HEK293 (cell line): Measurements from ENCODE around the gene DNAJC4.

ENCODE experiments used
- CTCF ChIA-PET: fragments of 350-600 bp; formaldehyde crosslinking; extraction: SDS; loops from one replicate; lab custom pipeline; 2021; ENCODE audit warnings: antibody characterized with exemption; lab: Yijun Ruan, JAX
- POLR2A ChIA-PET: fragments of 300-600 bp; formaldehyde crosslinking; extraction: SDS; loops from one replicate; lab custom pipeline; 2020; ENCODE audit warnings: antibody characterized with exemption, inconsistent platforms; lab: Yijun Ruan, JAX
- H3K27ac ChIP-seq: fragments of 200-500 bp; sonication (Bioruptor generic); 2 replicates; pipeline ENCODE4 v1.5.1; 2014; ENCODE audit warnings: low read depth, low read length, control low read depth, inconsistent platforms; ENCODE audit errors: extremely low read depth
- H3K36me3 ChIP-seq, 2 experiments: fragments of 200-500 bp in 1 of 2; sonication (Bioruptor generic) in 1 of 2; 1 replicate in 1 of 2; 2 replicates in 1 of 2; pipeline ENCODE4 v1.5.1; 2014 to 2017; ENCODE audit warnings: inconsistent platforms in 2 of 2, low read length in 2 of 2; ENCODE audit not compliant: control insufficient read depth in 2 of 2, insufficient read depth in 1 of 2
- H3K4me1 ChIP-seq: fragments of 200-500 bp; sonication (Bioruptor generic); 2 replicates; pipeline ENCODE4 v1.5.1; 2014; ENCODE audit warnings: mild to moderate bottlenecking, low read length, inconsistent platforms; ENCODE audit not compliant: control insufficient read depth, insufficient read depth
- H3K4me3 ChIP-seq: 2 replicates; pipeline ENCODE4 v1.5.1; 2011; ENCODE audit warnings: low read depth, mild to moderate bottlenecking, control low read depth, low read length, moderate library complexity
- H3K9me3 ChIP-seq: fragments of 200-500 bp; sonication (Bioruptor generic); 2 replicates; pipeline ENCODE4 v1.5.1; 2014; ENCODE audit warnings: low read depth, low read length, inconsistent platforms; ENCODE audit not compliant: control insufficient read depth, insufficient read depth
- GLIS1 ChIP-seq: fragments of 450-650 bp; formaldehyde crosslinking; IDR thresholded peaks from 2 replicates; pipeline ENCODE4 v1.5.1; 2016; ENCODE audit warnings: missing biosample characterization, missing genetic modification characterization
- IKZF3 ChIP-seq: fragments of 450-650 bp; IDR thresholded peaks from 2 replicates; pipeline ENCODE4 v1.5.0; 2018; ENCODE audit warnings: missing biosample characterization, mild to moderate bottlenecking, missing genetic modification characterization, moderate library complexity
- SP7 ChIP-seq: fragments of 450-650 bp; formaldehyde crosslinking; IDR thresholded peaks from 2 replicates; pipeline ENCODE4 v1.5.1; 2016; ENCODE audit warnings: missing biosample characterization, missing genetic modification characterization
- TRIM28 ChIP-seq: IDR thresholded peaks from 2 replicates; pipeline ENCODE4 v1.6.1; 2011; ENCODE audit warnings: low read length, control low read depth, borderline replicate concordance
- ZBTB17 ChIP-seq: fragments of 450-650 bp; formaldehyde crosslinking; IDR thresholded peaks from 2 replicates; pipeline ENCODE4 v1.5.1; 2016; ENCODE audit warnings: missing biosample characterization, missing genetic modification characterization
- ZBTB48 ChIP-seq: fragments of 450-650 bp; formaldehyde crosslinking; IDR thresholded peaks from 2 replicates; pipeline ENCODE4 v1.5.1; 2016; ENCODE audit warnings: missing biosample characterization, missing genetic modification characterization
- ZIC2 ChIP-seq: fragments of 450-650 bp; formaldehyde crosslinking; IDR thresholded peaks from 2 replicates; pipeline ENCODE4 v1.5.1; 2016; ENCODE audit warnings: missing biosample characterization, missing genetic modification characterization
- ZNF10 ChIP-seq: fragments of 450-650 bp; formaldehyde crosslinking; IDR thresholded peaks from 2 replicates; pipeline ENCODE4 v1.5.1; 2017; ENCODE audit warnings: missing biosample characterization, missing genetic modification characterization
- ZNF133 ChIP-seq: fragments of 450-650 bp; formaldehyde crosslinking; IDR thresholded peaks from 2 replicates; pipeline ENCODE4 v1.5.1; 2016; ENCODE audit warnings: missing biosample characterization, missing genetic modification characterization
- ZNF2 ChIP-seq: fragments of 450-650 bp; formaldehyde crosslinking; IDR thresholded peaks from 2 replicates; pipeline ENCODE4 v1.5.1; 2016; ENCODE audit warnings: missing biosample characterization, missing genetic modification characterization
- ZNF266 ChIP-seq: fragments of 450-650 bp; formaldehyde crosslinking; IDR thresholded peaks from 2 replicates; pipeline ENCODE4 v1.5.1; 2016; ENCODE audit warnings: missing biosample characterization, missing genetic modification characterization, low read depth
- ZNF335 ChIP-seq: fragments of 450-650 bp; formaldehyde crosslinking; conservative IDR thresholded peaks from 2 replicates; pipeline ENCODE4 v1.5.1; 2016; ENCODE audit warnings: missing biosample characterization, missing genetic modification characterization
- ZNF561 ChIP-seq: fragments of 450-650 bp; IDR thresholded peaks from 2 replicates; pipeline ENCODE4 v1.5.1; 2018; ENCODE audit warnings: missing biosample characterization, missing genetic modification characterization, borderline replicate concordance
- ZNF600 ChIP-seq: fragments of 450-650 bp; formaldehyde crosslinking; IDR thresholded peaks from 2 replicates; pipeline ENCODE4 v1.5.1; 2016; ENCODE audit warnings: missing biosample characterization, missing genetic modification characterization
- ZNF629 ChIP-seq: fragments of 450-650 bp; formaldehyde crosslinking; IDR thresholded peaks from 2 replicates; pipeline ENCODE4 v1.5.1; 2017; ENCODE audit warnings: missing biosample characterization, missing genetic modification characterization
- ZNF768 ChIP-seq: fragments of 450-650 bp; formaldehyde crosslinking; IDR thresholded peaks from 2 replicates; pipeline ENCODE4 v1.5.1; 2018; ENCODE audit warnings: missing biosample characterization, mild to moderate bottlenecking, missing genetic modification characterization
- ZSCAN23 ChIP-seq: fragments of 450-650 bp; formaldehyde crosslinking; IDR thresholded peaks from 2 replicates; pipeline ENCODE4 v1.5.1; 2016; ENCODE audit warnings: missing biosample characterization, missing genetic modification characterization
- ZXDB ChIP-seq: fragments of 450-650 bp; formaldehyde crosslinking; IDR thresholded peaks from 2 replicates; pipeline ENCODE4 v1.5.1; 2016; ENCODE audit warnings: missing biosample characterization, missing genetic modification characterization
- TF ChIP-seq, protein P1 (sequence below): fragments of 450-650 bp; formaldehyde crosslinking; IDR thresholded peaks from 2 replicates; pipeline ENCODE4 v1.5.1; 2016; ENCODE audit warnings: missing biosample characterization, missing genetic modification characterization
- TF ChIP-seq, protein P2 (sequence below): fragments of 450-650 bp; formaldehyde crosslinking; IDR thresholded peaks from 2 replicates; pipeline ENCODE4 v1.5.1; 2016; ENCODE audit warnings: missing biosample characterization, missing genetic modification characterization
- TF ChIP-seq, protein P3 (sequence below): fragments of 450-650 bp; formaldehyde crosslinking; IDR thresholded peaks from 2 replicates; pipeline ENCODE4 v1.5.1; 2016; ENCODE audit warnings: missing biosample characterization, missing genetic modification characterization
- TF ChIP-seq, protein P4 (sequence below): fragments of 450-650 bp; IDR thresholded peaks from 2 replicates; pipeline ENCODE4 v1.5.1; 2018; ENCODE audit warnings: missing biosample characterization, mild to moderate bottlenecking, missing genetic modification characterization
- TF ChIP-seq, protein P5 (sequence below): fragments of 450-650 bp; formaldehyde crosslinking; IDR thresholded peaks from 2 replicates; pipeline ENCODE4 v1.5.1; 2016; ENCODE audit warnings: missing biosample characterization, missing genetic modification characterization

Gene DNAJC4

DNA sequence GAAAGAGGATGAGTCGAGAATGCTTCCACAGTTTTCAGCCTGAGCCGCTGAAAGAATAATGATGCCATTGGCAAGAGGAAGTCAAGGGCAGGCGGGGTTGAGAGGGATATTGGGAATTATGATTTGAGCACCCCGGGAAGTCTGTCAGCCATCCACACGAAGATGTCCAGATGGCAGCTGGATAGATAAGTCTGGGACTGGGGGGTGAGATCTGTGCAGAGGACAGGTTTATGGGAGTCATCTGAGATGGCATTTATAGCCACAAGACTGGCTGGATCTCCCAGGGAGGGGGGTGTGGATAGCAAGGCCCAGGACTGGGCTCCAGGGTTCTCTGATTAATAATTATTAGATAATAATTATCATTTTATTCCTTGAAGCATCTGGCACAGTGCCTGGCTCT lies 49.5 kb upstream of the DNAJC4 start:
- ChIA-PET CTCF (interaction anchor here (0.7 kb wide), 1 partner anchor 143 kb away, joined by 3 read pairs; no protein-coding TSS in a partner anchor), POLR2A (interaction anchor here (1.0 to 1.5 kb wide), 5 partner anchors 17 to 137 kb away, joined by 3 to 8 read pairs (median 5); partner anchors contain the start of genes FKBP2, NUDT22, PPP1R14B and PRDX5)
- Histone ChIP-seq H3K27ac (no peak overlapping the region), H3K4me1 (no peaks in the 10 kb centered on the region), H3K9me3 (no peaks in the 10 kb centered on the region)
- TF ChIP-seq ZNF10 (tag by site-specific recombination), result no peak
- no peak for TF ChIP-seq ZNF266 (tag by site-specific recombination)
- TF ChIP-seq, protein P1, sequence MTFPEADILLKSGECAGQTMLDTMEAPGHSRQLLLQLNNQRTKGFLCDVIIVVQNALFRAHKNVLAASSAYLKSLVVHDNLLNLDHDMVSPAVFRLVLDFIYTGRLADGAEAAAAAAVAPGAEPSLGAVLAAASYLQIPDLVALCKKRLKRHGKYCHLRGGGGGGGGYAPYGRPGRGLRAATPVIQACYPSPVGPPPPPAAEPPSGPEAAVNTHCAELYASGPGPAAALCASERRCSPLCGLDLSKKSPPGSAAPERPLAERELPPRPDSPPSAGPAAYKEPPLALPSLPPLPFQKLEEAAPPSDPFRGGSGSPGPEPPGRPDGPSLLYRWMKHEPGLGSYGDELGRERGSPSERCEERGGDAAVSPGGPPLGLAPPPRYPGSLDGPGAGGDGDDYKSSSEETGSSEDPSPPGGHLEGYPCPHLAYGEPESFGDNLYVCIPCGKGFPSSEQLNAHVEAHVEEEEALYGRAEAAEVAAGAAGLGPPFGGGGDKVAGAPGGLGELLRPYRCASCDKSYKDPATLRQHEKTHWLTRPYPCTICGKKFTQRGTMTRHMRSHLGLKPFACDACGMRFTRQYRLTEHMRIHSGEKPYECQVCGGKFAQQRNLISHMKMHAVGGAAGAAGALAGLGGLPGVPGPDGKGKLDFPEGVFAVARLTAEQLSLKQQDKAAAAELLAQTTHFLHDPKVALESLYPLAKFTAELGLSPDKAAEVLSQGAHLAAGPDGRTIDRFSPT, result no peak
- TF ChIP-seq, all 188 proteins: peak for 0
- peaks cover 0 to 16% of the 10 kb centered on the region in 2 experiments; a peak in 1 of 3 replicates for H3K36me3 ChIP-seq
- H3K4me3 ChIP-seq, result no peak overlapping the region

DNA sequence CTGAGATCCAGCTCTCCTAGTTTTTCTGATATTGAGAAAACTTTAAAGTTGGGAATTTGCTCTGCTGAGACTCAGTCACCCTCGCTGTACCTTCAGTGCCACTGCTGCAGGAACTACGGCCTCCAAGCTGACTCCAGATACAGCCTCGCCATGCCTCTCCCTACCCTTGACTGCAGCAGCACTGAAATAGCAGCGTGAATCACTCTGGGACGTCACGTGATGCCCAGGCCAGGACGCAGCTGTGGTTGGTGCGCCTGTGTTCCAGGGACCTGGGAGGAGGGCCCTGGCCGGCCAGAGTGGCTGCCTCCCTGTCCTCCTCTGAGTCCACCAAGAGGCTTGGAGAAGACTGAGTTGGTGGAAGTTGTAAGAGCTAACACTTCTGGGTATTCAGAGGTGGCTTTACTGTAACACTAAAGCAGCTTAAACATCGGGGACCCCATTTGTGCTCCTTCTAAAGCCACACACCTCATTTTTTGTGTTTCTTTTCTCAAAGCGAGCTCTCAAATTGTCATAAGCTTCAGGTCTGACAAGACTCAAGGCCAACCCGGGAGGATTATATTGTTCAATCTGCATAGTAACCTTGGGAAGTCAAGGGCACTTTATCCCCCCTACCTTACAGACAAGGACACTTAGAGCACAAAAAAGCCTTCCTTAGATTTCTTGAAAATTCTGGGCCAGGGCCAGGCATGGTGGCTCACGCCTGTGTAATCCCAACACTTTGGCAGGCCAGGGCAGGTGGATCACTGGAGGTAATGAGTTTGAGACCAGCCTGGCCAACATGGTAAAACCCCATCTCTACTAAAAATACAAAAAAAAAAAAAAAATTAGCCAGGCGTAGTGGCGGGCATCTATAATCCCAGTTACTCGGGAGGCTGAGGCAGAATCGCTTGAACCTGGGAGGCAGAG lies 48.6 kb upstream of the DNAJC4 start:
- H3K4me1 ChIP-seq, result no peaks in the 10 kb centered on the region
- peak overlapping the region; percentile 38; the same call in 1 of the 2 replicates for H3K27ac ChIP-seq
- peaks cover 0 to 16% of the 10 kb centered on the region in 2 experiments; a peak in 1 of 3 replicates for H3K36me3 ChIP-seq
- H3K4me3 ChIP-seq, result no peak overlapping the region
- H3K9me3 ChIP-seq, result no peaks in the 10 kb centered on the region
- ChIA-PET CTCF (interaction anchor here (0.6 to 1.1 kb wide), 3 partner anchors 69 to 477 kb away, joined by 3 to 5 read pairs (median 4); no protein-coding TSS in a partner anchor), POLR2A (interaction anchor here (0.5 to 1.5 kb wide), 10 partner anchors 12 to 500 kb away, joined by 3 to 8 read pairs (median 4); partner anchors contain the start of genes FKBP2, NUDT22, PPP1R14B and PRDX5)
- TF ChIP-seq SP7 (tag by site-specific recombination) (0 out of 2 replicates have a peak, but pooled peaks have one; percentile 37), ZIC2 (tag by site-specific recombination) (0 out of 2 replicates have a peak, but pooled peaks have one; percentile 27), ZNF600 (tag by site-specific recombination) (peak; percentile 31; the same call in 1 of the 2 replicates), ZNF133 (no peak), ZSCAN23 (tag by site-specific recombination) (no peak), ZBTB17 (peak; percentile 78), ZNF2 (tag by site-specific recombination) (peak; percentile 56; the same call in 1 of the 2 replicates), GLIS1 (tag by site-specific recombination) (0 out of 2 replicates have a peak, but pooled peaks have one; percentile 16), ZNF768 (tag by site-specific recombination) (no peak), ZNF335 (tag by site-specific recombination) (peak; percentile 86), TRIM28 (0 out of 2 replicates have a peak, but pooled peaks have one; percentile 54), ZNF629 (tag by site-specific recombination) (peak; percentile 36; the same call in 1 of the 2 replicates), ZXDB (tag by site-specific recombination) (peak; percentile 61; the same call in 1 of the 2 replicates), ZNF561 (tag by site-specific recombination) (0 out of 2 replicates have a peak, but pooled peaks have one; percentile 32), IKZF3 (peak; percentile 16; the same call in 1 of the 2 replicates), ZBTB48 (tag by site-specific recombination) (peak; percentile 89)
- TF ChIP-seq, protein P2, sequence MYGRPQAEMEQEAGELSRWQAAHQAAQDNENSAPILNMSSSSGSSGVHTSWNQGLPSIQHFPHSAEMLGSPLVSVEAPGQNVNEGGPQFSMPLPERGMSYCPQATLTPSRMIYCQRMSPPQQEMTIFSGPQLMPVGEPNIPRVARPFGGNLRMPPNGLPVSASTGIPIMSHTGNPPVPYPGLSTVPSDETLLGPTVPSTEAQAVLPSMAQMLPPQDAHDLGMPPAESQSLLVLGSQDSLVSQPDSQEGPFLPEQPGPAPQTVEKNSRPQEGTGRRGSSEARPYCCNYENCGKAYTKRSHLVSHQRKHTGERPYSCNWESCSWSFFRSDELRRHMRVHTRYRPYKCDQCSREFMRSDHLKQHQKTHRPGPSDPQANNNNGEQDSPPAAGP (tag by site-specific recombination), result 0 out of 2 replicates have a peak, but pooled peaks have one; percentile 50
- TF ChIP-seq, protein P3, sequence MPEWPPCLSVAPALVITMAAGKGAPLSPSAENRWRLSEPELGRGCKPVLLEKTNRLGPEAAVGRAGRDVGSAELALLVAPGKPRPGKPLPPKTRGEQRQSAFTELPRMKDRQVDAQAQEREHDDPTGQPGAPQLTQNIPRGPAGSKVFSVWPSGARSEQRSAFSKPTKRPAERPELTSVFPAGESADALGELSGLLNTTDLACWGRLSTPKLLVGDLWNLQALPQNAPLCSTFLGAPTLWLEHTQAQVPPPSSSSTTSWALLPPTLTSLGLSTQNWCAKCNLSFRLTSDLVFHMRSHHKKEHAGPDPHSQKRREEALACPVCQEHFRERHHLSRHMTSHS (tag by site-specific recombination), result no peak
- TF ChIP-seq, protein P4, sequence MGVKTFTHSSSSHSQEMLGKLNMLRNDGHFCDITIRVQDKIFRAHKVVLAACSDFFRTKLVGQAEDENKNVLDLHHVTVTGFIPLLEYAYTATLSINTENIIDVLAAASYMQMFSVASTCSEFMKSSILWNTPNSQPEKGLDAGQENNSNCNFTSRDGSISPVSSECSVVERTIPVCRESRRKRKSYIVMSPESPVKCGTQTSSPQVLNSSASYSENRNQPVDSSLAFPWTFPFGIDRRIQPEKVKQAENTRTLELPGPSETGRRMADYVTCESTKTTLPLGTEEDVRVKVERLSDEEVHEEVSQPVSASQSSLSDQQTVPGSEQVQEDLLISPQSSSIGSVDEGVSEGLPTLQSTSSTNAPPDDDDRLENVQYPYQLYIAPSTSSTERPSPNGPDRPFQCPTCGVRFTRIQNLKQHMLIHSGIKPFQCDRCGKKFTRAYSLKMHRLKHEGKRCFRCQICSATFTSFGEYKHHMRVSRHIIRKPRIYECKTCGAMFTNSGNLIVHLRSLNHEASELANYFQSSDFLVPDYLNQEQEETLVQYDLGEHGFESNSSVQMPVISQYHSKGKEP, result peak; percentile 64; the same call in 1 of the 2 replicates
- TF ChIP-seq, protein P5, sequence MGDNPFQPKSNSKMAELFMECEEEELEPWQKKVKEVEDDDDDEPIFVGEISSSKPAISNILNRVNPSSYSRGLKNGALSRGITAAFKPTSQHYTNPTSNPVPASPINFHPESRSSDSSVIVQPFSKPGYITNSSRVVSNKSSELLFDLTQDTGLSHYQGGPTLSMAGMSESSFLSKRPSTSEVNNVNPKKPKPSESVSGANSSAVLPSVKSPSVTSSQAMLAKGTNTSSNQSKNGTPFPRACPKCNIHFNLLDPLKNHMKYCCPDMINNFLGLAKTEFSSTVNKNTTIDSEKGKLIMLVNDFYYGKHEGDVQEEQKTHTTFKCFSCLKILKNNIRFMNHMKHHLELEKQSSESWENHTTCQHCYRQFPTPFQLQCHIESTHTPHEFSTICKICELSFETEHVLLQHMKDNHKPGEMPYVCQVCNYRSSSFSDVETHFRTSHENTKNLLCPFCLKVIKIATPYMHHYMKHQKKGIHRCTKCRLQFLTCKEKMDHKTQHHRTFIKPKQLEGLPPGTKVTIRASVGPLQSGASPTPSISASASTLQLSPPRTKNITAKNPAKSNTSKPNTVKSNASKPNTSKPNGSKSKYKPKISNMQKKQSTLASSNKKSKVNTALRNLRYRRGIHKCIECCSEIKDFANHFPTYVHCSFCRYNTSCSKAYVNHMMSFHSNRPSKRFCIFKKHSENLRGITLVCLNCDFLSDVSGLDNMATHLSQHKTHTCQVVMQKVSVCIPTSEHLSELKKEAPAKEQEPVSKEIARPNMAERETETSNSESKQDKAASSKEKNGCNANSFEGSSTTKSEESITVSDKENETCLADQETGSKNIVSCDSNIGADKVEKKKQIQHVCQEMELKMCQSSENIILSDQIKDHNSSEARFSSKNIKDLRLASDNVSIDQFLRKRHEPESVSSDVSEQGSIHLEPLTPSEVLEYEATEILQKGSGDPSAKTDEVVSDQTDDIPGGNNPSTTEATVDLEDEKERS (tag by site-specific recombination), result no peak
